Fibroblast of the aortic adventitia (primary cell): ENCODE data around the gene HEXIM1. TPM values are rescaled to one million over a fixed set of nuclear protein-coding genes. Genes with fewer than 3 reads are reported as not detected.
A peak's percentile ranks its signal among the peaks of the same experiment; 100 is the strongest.

ENCODE experiments used
- DNase-seq: peaks from one replicate; pipeline ENCODE4 v3.0.0-alpha.2; 2010; ENCODE audit warnings: low read depth
- H3K4me3 ChIP-seq: 2 replicates; pipeline ENCODE4 v1.5.1; 2011; ENCODE audit warnings: low read depth, mild to moderate bottlenecking, control low read depth, low read length, moderate library complexity
- CTCF ChIP-seq: IDR thresholded peaks from 2 replicates; pipeline ENCODE4 v1.5.1; 2011; ENCODE audit warnings: mild to moderate bottlenecking, low read length, control low read depth, inconsistent platforms; ENCODE audit not compliant: insufficient read depth
- total RNA-seq: library from RNA; depleted of rRNA; stranded (reverse); fragments of >200 nt; gene quantifications from 2 replicates; pipeline ENCODE4 v1.2.3, GENCODE V29; 2012; ENCODE audit warnings: low replicate concordance

HEXIM1 gene
- total RNA-seq, 1 donor = 10.0 TPM

DNA sequence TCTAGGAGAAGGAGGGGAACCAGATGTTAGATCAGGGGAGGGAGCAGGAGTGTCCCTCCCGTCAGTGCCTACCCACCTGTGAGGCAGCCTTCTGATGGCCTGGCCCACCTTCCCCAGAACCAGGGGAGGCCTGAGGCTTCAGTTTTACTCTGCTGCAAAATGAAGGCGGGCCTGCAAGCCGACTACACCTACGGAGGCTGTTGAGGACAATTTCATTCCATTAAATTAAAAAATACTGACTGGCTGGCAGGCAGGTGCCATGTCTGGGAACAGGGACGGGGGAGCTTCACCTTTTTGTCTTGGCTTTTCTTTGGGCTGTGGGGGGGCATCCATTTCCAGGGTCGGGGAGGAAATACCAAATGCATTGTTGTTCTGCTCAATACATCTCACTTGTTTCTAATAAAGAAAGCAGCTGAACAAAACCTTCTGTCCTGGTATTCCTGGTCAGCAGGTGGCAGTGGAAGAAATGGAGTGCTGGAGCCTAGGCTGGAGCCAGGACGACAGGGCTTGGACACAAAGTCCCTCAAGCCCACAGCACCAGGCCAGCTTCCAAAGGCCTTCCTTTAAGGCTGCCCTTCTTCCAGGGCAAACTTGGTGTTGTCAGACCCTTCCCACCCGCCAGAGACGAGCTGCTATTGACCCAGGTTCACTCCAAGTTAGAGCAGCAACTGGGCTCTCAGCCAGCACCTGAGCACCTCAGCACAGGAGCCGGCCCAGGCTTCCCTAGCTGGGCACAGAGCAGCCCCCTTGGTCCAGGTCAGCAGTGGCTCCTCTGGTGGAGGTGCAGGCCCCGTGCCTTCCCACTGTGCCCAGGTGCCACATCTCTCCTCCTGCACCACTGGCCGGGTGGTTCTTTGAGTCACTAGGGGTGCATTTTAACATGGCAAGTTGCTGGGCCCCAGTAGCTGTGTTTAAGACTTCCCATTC is 39.4 kb upstream of the HEXIM1 start:
- no peak for DNase-seq
- no peak overlapping the region for H3K4me3 ChIP-seq
- no peak for TF ChIP-seq CTCF

DNA sequence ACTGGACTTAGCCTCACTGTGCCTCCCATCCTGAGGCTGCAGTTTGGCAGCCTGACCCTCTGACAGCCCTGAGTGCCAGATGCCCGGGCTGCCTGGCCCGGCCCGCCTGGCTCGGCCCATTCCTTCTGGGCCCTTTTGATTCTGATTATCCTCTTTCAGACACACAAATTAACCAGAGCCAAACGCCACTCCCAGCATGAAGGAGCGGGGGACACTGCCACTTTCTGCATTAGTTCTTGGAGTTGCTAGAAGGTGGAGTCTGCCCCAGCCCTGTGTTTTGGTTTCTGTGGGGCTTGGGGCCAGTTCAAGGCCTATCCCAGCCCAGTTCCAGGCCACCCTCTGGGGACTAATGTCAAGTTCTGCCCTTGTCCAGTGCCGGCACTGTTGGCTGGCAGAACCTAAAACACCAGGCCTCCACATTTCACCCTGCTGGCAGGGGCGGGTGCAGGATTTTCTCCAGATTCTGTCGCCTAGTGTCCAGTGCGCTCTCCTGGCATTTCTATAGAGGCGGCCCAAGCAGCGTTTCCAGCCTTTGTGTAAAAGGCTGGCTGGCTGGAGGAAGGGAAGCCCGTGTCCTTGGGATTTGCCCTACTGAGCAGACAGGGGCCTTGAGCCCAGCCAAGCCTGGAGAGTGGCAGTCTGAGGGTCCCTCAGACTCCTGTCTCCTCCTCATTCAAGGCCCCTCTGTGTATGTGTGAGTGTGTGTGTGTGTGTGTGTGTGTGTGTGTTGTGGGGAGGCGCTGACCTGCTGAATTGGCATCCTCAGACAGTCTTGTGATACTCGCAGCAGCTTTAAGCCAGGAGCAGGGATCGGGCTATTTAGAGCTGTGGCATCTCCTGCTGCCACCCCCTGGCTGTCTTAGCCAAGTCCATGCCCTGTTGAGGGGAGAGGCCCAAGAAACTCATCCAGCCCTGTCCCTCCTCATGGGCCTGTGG is 37.3 kb upstream of the HEXIM1 start:
- peak; percentile 45 for DNase-seq

GRCh38 chr17:45111850-45112249 is 36.4 kb upstream of the HEXIM1 start:
- no peak for DNase-seq
- TF ChIP-seq CTCF = no peak
- H3K4me3 ChIP-seq = no peak overlapping the region

More for the DNA sequence above, 37.3 kb upstream of the HEXIM1 start:
- H3K4me3 ChIP-seq = no peak overlapping the region
- TF ChIP-seq CTCF = no peak

GRCh38 chr17:45112559-45113423 is 35.5 kb upstream of the HEXIM1 start:
- TF ChIP-seq CTCF = no peak
- H3K4me3 ChIP-seq = no peak overlapping the region
- DNase-seq = no peak

DNA sequence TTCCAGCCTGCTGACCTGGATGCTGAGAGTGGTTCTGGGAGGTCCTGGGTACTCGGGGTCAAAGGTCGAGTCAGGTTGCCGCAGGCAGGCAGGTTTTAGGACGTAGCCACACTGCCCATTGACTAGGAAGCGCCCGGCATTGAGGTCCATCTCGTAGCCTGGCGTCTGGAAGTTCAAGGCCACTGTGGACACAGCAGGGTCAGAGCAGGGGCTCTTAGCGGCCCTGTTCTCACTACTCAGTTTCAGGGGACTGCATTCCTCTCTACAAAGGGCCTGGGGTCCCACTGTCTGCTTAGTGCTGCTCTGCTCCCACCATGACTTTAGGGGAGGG is 34.9 kb upstream of the HEXIM1 start:
- no peak for TF ChIP-seq CTCF
- DNase-seq = no peak
- H3K4me3 ChIP-seq = no peak overlapping the region
